Fibroblast of the aortic adventitia (primary cell): ENCODE measurements around the gene BRPF1. TPM values are rescaled to one million over a fixed set of nuclear protein-coding genes. Genes with fewer than 3 reads are reported as not detected.

ENCODE experiments used
- DNase-seq: peaks from one replicate; pipeline ENCODE4 v3.0.0-alpha.2; 2010; ENCODE audit warnings: low read depth
- H3K4me3 ChIP-seq: 2 replicates; pipeline ENCODE4 v1.5.1; 2011; ENCODE audit warnings: low read depth, mild to moderate bottlenecking, control low read depth, low read length, moderate library complexity
- CTCF ChIP-seq: IDR thresholded peaks from 2 replicates; pipeline ENCODE4 v1.5.1; 2011; ENCODE audit warnings: mild to moderate bottlenecking, low read length, control low read depth, inconsistent platforms; ENCODE audit not compliant: insufficient read depth
- total RNA-seq: library from RNA; depleted of rRNA; stranded (reverse); fragments of >200 nt; gene quantifications from 2 replicates; pipeline ENCODE4 v1.2.3, GENCODE V29; 2012; ENCODE audit warnings: low replicate concordance

BRPF1 gene
- total RNA-seq, 1 donor = 13.9 TPM

DNA sequence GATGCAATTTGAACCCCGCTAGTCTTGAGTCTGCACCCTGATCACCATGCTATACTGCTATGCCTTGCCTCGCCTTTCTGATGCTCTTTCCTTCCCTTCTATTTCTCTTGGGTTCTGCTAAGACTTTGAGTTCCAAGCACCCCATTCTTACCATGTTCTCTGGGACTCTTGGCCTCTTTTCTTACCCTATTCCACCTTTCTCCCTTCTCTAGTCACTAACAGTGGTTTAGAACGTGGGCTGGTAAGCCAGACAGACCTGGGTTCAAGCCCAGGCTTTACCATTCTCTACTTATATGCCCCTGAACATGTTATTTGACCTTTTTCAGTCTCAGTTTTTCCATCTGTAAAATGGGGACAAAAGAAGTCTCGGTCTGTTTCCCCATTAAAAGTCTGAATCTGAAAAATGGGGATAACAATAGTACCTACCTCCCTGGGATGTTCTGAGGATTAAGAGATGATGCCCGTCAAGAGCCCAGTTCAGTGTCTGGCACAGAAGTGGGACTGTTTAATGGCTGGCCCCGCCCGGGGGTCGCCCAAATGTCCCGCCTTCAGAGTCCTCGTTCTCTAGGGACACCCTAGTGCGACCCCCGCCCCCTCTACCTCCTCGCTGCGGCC lies 60.4 kb downstream of the BRPF1 start:
- TF ChIP-seq CTCF = no peak
- H3K4me3 ChIP-seq = peak overlapping the region; percentile 99
- no peak for DNase-seq

GRCh38 chr3:9792405-9793160 lies 61.0 kb downstream of the BRPF1 start, which contains the start of the genes ARPC4 and TADA3:
TSS of gene ARPC4 (plus strand) at chr3:9793082. CDS start at chr3:9793122, 40 bp downstream.
TSS of gene TADA3 (minus strand) at chr3:9792473. CDS start at chr3:9791466, 1,007 bp downstream.
- peak; percentile 21 for TF ChIP-seq CTCF
- DNase-seq = peak; percentile 98
- H3K4me3 ChIP-seq = peak within 1 kb of the TSS; percentile 99

GRCh38 chr3:9793161-9793781 lies 61.7 kb downstream of the BRPF1 start:
- TF ChIP-seq CTCF = peak; percentile 15
- peak; percentile 52 for DNase-seq
- H3K4me3 ChIP-seq = peak overlapping the region; percentile 99

DNA sequence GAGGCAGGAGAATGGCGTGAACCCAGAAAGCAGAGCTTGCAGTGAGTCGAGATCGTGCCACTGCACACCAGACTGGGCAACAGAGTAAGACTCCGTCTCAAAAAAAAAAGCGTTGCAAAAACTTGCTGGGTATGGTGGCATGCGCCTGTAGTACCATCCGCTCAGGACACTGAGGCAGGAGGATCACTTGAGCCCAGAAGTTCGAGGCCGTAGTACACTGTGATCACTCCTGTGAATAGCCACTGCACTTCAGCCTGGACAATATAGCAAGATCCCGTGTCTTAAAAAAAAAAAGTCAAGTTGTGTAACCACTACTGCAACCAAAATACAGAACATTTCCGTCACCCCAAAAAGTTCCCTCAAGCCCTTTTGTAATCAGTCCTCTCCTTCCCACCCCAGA lies 62.9 kb downstream of the BRPF1 start:
- no peak for DNase-seq
- no peak overlapping the region for H3K4me3 ChIP-seq
- TF ChIP-seq CTCF = no peak

DNA sequence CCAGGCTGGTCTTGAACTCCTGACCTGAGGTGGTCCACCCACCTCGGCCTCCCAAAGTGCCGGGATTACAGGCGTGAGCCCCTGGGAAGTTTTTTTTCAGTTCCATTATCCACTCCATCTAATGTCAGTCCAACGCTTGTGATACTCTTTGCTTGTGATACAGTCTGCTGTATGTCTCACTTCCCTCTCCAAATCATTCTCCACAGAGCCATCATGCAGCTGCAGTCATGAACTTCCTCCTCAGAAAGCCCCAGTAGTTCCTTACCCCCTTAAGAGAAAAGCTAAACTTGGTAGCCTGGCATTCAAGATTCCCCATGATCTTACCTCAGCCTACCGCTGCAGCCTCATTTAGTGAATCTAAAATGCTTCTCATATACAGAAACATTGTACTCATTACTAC lies 63.7 kb downstream of the BRPF1 start:
- H3K4me3 ChIP-seq = no peak overlapping the region
- no peak for DNase-seq
- TF ChIP-seq CTCF = no peak

- no peak overlapping the region for H3K4me3 ChIP-seq
- TF ChIP-seq CTCF = no peak
- no peak for DNase-seq
These were observed 65.8 kb downstream of the BRPF1 start for GRCh38 chr3:9797196-9797945.

Other genes starting within 250 kb of the BRPF1 start
- gene LHFPL4, start 177.9 kb upstream of the BRPF1 start, total RNA-seq = not detected in 2 replicates
- gene MTMR14, start 82.2 kb upstream of the BRPF1 start, total RNA-seq = 25.8 and 26.1 TPM in 2 replicates
- not detected in 2 replicates for gene CPNE9, start 27.9 kb upstream of the BRPF1 start, total RNA-seq
- 32.1 and 55.0 TPM in 2 replicates for gene OGG1, start 18.2 kb downstream of the BRPF1 start, total RNA-seq
- gene CAMK1, start 38.2 kb downstream of the BRPF1 start, total RNA-seq = 24.5 and 41.5 TPM in 2 replicates
- 73.8 and 74.2 TPM in 2 replicates for gene TADA3, start 60.7 kb downstream of the BRPF1 start, total RNA-seq
- gene ARPC4, start 61.3 kb downstream of the BRPF1 start, total RNA-seq = 78.4 and 198 TPM in 2 replicates
- gene TTLL3, start 78.5 kb downstream of the BRPF1 start, total RNA-seq = 34.3 and 40.8 TPM in 2 replicates
- 21.3 and 25.8 TPM in 2 replicates for gene RPUSD3, start 112.3 kb downstream of the BRPF1 start, total RNA-seq
- not detected in 2 replicates for gene CIDEC, start 148.5 kb downstream of the BRPF1 start, total RNA-seq
- 9.8 and 25.8 TPM in 2 replicates for gene JAGN1, start 158.9 kb downstream of the BRPF1 start, total RNA-seq
- gene IL17RE, start 171.1 kb downstream of the BRPF1 start, total RNA-seq = 1.5 and 3.1 TPM in 2 replicates
- gene IL17RC, start 185.4 kb downstream of the BRPF1 start, total RNA-seq = 47.9 and 52.2 TPM in 2 replicates
- 7.2 and 13.2 TPM in 2 replicates for gene CRELD1, start 202.1 kb downstream of the BRPF1 start, total RNA-seq
- 4.2 and 5.5 TPM in 2 replicates for gene PRRT3, start 220.7 kb downstream of the BRPF1 start, total RNA-seq